Fibroblast of gingiva (primary cell): ENCODE results near the gene TMEM117.

ENCODE experiments used
- DNase-seq: peaks from one replicate; pipeline ENCODE4 v3.0.0-alpha.2; 2011; ENCODE audit warnings: low read depth

The TMEM117 gene

DNA sequence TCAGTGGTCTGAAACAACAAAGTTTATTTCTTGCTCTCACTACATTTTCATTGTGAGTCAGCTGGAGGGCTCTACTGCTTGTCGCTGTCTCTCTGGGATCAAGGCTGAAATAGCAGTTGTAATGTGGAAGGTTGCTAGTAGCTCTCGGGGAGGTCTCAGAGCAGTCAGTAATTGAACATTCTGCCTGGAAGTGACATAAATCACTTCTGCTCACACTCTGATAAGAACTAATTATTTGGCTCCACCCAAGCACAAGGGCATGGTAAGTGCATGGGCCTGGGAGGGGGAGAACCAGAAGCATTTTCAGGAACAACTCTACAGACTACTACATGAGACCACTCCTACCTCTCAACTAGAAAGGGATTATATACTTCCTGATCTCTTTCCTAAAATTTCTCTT lies 128.2 kb downstream of the TMEM117 start:
- no peak for DNase-seq

DNA sequence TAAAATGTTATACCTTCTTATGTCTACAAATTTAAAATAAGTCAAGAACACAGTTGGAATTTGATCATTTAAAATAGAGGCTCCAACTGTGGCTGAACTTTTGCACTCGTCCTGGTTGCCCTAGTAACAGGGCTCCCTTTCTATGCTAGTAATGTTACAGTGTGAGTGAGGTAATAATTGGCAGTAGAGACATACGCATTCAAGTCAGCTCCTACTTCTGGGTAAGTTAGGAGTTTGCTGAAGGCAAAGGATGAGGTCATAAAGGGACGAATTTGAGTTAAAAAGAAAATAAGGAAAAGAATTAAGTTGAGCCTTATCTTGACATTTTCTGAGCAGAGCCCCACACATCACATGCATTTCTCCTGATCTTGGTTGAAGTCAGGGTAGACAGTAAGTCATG lies 129.1 kb downstream of the TMEM117 start:
- DNase-seq = no peak

DNA sequence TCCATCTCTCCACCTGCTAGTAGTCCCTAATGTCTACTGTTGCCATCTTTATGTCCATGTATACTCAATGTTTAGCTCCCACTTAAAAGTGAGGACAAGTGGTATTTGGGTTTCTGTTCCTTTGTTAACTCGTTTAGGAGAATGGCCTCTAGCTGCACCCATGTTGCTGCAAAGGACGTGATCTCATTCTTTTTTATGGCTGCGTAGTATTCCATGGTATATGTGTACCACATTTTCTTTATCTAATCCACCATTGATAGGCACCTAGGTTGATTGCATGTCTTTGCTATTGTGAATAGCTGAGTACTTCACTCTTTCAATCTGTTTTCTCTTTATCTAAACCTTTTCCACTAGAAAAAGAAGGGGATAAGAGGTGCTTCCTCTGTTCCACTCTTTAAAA lies 130.0 kb downstream of the TMEM117 start:
- DNase-seq = no peak

DNA sequence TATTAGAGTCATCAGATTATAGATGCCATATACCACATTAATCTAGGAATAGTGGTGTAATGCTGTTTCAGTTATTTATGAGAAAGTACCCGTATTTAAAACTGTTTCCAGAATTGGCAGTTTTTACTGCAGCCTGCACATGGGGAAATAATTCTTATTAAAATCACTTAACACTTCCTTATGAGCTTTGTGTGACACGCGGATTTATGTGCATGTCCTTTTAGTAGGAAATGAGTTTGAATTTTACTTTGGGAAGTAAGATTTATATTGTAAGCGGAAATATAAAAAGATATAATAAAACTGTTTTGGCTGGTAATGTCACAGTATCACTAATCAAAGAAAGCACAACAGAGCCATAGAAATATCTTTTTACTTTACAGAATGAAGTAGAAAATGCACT lies 132.9 kb downstream of the TMEM117 start:
- no peak for DNase-seq

DNA sequence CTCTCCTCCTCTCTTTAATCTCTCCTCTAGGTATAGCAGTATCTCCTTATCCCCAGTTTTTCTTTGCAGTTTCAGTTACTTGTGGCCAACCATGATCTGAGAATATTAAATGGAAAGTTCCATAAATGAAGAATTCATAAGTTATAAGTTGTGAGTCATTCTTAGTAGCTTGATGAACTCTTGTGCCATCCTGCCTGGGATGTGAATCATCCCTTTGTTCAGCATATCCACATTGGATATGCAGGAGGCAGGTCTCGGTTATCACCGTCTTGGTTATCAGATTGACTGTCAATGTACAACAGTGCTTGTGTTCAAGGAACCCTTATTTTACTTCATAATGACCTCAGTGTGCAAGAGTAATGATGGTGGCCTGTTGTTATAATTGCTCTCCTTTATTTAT lies 134.0 kb downstream of the TMEM117 start:
- peak; percentile 14 for DNase-seq

DNA sequence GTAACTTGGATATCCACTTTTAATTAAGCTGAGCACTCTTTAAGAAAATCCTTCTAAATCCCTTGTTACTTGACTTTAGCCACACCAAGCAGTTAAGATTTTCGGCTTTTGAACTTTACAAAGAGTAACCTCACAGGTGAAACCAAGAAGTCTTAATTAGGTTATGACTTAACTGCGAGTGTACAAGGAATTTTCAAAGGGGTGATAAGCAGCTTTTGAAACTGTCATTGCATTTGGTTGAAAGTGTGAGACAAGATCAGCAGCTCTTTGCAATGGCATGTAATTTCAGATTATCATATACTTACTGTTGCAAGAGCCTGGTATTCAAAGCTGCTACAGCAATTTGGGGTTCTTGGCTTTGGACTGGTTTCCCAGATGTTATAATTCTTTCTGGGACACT lies 137.5 kb downstream of the TMEM117 start:
- no peak for DNase-seq

DNA sequence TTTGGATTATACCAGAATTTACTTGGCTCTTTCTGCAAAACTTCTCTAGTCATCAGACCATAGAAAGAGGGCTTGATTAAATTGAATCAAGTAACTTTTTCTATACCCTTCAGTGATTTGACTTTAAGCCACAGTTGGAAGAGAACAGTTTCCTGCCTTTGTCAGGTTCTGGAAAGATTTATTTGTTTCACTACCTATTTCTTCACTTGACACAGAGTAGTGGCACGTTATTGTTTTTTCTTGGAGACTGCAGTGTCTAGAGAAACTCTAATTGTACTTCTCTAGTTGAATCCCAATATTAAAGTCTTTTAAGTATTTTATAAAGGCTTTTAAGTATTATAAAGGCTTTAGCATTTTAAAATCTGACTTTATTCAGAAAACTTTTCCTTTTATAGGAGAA lies 138.1 kb downstream of the TMEM117 start:
- DNase-seq = no peak

DNA sequence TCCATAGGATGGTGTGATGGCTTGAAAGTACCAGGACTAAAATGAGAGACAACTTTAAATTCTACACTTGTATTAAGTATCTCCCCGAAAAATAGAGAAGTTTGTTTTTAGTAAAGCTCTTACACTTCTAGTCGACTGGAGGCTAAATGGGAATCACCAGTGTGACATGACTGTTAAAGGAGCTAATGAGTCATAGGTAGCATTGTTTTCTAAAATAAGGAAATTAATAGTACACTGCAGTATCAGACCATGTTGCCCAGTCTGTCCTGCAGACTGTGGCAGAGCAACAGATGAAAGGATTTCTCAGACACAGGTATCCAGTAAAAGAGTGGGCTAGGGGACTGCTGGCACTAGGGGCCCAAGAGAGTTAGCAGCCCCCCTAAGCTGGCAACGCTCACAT lies 140.1 kb downstream of the TMEM117 start:
- DNase-seq = no peak

DNA sequence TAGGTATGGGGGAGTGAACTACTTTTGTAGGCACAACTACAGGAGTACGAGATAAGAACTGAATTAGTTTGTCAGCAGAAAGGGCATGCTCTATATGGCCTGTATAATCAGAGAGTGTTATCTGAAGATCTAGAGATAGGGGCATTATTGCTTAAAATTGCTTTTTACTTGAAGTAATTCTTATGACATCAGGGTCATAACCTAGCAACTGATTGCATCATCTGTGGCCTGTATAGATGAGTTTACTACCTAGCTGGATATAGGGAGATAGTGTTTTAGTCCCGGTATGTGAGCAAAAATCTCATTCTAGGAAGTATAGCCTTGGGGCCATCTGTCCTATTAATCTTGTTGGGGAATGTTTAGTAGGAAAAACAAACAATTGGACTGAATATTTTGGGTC lies 142.7 kb downstream of the TMEM117 start:
- DNase-seq = no peak

DNA sequence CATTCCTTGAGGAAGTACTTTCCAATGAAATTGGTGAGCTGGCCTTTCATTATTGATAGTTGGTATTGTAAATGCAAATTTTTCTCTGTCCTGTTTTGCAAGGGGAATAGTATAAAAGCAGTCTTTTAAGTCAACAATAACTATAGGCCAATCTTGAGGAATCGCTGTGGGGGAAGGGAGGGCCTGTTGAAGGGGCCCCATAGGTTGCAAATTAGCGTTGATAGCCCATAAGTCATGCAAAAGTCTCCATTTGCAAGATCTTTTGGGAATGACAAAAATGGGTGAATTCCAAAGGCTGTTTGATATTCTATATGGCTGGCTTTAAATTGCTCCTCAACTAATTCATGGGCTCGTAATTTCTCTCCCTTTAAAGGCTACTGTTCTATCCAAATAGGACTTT lies 143.6 kb downstream of the TMEM117 start:
- DNase-seq = no peak

DNA sequence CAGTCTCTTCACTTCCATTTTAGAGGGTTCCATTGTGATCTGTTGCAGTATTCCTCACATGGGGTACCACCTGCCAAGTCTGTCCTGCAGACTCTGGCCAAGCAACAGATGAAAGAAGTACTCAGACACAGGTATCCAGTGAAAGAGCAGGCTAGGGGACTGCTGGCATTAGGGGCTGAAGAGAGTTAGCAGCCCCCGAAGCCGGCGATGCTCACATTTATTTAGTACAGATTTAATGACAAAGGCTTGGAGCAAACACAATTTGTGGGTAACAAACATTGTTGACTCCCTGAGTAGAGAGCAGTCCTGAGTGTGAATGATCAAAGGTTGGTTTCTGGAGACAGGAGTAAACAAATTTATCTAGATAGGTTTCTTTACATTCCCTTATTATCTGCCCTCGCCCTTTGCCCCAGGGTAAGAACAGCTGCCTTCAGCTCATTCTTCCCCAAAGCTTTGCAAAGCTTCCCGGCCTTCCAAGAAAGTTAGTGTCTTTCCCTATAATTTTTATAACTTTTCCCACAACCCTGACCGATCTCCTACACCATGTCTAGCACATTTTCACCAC lies 144.8 kb downstream of the TMEM117 start:
- no peak for DNase-seq

DNA sequence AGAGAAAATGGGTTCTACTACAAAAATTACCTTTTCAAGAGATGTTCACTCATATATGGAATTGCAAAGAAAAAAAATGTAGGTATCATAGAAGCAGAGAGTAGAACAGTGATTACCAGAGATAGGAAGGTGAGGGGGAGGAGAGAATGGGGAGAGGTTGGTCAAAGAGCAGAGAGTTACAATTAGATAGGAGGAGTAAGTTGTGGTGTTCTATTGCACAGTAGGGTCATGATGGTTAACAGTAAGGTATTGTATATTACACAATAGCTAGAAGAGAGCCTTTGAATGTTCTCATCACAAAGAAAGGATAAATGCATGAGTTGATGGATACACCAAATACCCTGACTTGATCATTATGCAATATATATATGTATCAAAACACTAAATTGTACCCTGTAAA lies 145.8 kb downstream of the TMEM117 start:
- no peak for DNase-seq

DNA sequence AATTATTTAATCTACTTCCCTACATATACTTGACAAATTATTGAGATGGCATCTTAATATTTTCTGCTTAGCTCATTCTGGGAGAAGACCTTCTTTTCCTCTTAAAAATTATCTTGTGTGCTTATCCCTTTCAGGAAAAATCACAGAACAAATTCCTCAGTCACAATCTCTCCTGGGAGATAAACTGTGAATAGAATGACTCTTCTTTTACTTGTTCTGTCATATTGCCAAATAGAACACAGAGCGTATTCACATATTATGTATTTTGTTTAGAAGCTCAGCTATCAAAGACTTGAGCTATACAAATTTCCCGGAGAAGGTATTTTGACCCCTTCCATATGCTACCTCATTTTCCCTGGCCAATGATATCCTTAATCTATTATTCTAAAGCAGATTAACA lies 146.7 kb downstream of the TMEM117 start:
- no peak for DNase-seq

DNA sequence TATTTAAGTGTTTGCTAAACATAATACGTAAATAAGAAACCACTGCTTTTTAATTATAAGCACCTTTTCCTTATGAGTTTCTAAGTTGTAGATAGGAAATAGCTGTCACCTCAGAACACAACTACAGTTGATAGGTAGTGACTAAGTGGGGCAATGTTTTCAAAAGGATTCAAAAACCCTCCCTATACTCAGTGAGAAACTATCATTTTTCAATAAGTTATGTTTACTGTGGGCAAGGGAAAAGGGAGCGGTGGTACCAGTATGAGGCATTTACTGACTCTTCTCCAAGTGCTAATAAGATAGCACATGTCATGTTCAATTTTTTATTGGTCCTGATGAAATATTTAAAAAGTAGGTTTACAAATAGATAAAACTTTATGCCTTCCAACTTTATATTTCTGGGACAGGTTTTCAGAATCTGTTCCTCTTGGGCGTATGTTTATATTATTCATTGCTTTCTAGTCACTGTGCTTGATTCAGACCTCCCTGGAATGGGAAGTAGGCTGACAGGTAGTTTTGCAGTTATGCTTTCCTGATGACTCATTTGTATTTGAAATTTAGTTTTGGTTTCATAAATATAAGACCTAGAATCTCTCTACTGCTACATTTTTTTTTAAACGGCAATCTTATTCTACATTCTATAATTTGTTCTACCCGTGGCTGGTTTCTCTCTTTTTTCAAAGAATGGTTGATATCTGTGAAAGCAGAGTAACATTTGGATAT lies 153.1 kb downstream of the TMEM117 start:
- no peak for DNase-seq

DNA sequence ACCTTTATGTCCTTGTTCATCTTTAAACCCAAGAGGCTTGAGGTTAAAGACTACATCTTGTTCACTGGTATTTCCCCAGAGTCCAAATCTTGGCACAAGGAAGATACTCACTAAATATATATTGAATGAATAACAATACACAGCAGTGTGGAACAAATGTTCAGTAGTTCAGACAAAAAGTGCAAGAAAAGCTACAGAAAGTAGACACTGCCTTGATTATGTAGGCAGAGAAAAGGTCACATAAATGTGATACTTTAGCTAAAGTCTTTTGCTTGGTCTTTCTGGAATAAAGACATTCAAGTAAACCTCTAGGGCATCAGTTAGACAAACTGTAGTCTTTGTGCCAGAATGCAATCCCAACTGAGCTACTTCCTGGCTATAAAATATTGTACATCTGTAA lies 157.0 kb downstream of the TMEM117 start:
- DNase-seq = no peak

DNA sequence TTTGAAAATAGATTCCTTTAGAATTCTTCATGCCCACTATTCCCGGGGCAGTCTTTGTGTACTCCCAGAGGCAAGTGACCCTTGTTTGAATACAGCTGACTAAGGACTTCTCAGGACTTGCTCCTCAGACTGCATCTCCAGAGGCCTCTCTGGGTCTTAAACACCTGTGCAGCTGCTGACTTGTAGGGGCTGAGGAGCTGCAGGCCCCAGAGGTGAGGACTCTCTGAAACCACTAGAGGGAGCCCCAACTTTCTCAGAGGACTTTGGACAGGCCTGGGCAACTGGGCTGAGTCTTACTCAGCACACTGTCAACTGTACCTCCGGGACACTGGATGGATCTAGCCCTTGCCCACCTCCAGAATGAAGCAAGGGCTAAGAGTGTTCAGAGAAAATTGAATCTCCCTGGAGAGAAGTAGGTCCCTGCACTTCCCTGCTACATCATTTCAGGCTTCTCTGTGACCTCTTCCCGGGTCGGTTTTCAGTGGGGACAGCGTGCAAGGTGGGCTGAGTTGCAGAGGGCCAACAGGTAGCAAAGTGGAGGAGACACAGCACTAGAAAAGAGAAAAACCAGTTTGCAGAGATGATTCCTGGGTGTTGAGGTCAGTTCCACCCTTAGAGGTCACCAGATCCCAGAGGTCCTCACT lies 164.6 kb downstream of the TMEM117 start:
- DNase-seq = peak; percentile 20

DNA sequence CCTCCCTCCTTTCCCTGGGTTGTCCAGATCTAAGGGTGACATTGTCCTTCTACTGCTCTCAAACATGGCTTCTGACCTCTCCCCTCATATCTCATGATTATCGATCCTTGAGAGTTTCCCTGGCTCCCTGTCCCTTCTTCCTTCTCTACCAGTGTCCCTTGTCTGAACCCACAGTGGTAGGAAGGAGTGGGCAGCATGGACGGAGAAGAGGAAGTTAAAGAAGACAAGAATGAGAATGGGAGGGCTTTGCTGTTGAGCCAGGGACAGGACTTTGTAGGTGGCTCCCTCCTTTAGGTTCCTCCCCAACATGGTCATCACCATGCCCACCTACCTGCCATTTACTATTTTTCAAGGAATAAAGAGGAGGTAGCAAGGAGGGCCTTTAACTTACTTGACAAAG lies 166.7 kb downstream of the TMEM117 start:
- no peak for DNase-seq

DNA sequence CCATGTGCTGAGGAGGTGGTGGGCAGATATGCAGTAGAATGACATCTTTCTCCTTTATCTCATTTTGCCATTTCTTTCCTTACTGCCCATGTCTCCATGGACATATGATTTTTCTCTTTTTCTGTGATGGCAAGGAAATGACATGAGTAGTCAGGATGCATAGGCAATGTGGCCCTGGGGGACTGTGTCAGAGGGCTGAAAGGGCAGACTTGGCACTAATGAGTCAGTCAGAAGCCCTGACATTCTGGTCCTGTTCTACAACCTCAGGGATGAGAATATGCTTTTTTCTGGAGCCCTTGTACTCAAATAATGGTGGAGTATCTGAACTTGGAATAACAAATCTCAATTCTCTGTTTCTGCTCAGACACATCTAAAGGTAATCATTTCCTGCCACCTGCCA lies 167.8 kb downstream of the TMEM117 start:
- no peak for DNase-seq

DNA sequence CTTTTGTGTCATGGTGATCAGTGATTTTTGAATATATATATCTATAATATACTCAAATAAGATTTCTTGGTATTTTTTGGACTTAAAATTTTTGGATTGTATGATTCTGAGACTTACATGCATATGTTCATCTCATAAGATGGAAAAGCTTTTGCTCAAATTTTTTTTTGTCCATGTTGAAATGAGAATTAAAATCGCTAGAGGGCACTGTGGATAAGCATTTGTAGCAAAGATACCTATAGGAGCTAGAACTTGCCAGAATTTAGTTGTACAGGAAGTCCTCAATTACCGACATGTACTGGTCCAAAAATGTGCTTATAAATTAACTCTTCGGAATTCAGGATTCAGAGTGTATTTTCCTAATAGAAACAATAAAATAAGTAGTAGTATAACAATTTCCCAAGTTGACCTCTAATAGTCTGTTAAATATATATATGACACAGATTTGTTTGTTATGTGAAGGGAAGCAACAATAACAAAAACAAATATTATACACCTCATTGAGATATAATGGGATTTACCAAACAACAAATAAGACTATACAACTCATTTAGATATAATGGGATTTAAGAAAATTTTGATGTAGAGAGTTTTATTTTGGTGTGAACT lies 179.6 kb downstream of the TMEM117 start:
- peak; percentile 50 for DNase-seq

DNA sequence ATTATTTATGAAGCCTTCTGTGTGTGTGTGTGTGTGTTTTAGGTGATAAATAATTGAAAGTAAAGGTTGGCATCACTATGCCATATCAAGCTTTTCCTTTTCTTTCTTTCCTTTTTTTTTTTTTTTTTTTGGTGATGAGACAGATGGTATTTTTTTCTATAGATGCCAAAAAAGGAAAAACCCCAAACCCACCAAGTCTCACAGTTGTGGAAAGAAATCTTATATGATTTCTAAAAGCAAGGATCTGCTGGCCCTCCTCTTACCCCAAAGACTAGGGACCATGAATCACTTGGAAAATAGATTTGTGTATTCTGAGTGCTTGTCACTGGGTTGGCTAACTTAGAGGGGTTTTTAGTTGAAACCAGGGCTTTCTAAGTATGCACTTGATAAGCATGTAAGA lies 181.3 kb downstream of the TMEM117 start:
- no peak for DNase-seq

DNA sequence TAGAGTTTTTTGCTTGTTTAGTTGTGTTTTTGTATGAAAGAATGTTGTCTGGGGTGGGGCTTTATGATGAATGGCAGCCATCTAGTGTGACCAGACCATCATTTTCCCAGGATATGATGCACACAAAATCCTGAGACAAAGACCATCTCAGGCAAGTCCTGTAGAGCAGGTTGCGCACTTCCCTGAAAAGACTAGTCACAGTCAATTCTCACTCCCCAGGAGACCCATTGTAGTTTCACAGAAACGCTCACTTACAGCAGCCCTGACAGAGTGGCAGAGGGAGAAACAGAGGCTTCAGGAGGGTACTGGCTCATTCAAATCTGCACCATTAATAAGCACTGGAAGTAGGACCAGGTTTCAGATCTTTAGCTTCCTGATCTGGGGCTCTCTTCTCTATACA lies 183.2 kb downstream of the TMEM117 start:
- no peak for DNase-seq

DNA sequence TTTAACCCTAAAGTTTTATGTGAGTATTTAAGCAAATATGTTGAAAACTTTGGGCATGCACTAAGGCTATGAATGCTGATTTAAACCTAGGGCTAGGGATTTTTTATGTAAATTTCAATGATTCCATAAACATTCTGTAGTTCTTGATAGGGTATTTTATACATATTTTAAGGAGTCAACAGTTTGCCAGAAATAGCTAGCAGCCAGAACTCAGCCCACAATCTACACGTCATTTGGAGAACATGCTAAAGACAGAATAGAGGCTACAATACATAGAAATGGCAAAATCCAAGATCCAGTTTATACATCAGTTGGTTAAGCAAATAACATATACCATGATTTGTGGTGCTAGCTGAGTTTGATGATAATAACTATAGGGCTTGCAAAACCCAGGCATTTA lies 184.7 kb downstream of the TMEM117 start:
- DNase-seq = no peak

DNA sequence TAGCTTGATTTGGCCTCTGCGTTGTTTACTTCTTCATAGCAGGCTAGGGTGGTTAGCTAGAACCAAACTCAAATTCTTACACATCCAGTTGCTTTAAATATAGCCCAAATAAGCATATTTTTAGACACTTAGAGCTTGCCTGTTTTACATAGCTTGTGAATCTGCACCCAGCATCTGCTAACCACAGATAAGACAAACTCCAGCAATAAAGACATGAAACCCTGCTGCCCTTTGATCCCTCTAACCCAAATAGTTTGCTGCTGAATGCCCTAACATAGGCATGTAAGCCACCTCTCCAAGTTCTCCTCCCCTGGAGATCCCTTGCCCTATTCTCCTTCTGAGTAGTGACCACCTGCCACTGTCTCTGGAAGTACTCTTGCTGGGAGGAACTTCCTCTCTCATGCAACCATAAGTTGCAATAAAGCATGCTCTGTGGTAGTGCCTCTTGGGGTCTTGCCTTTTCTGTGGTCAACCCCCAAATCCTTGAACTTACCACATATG lies 185.6 kb downstream of the TMEM117 start:
- DNase-seq = no peak
